ENCODE results near the gene LPAR3. TPM values are rescaled to one million over a fixed set of nuclear protein-coding genes. Genes with fewer than 3 reads are reported as not detected.

The LPAR3 gene
- polyA plus RNA-seq, 3 donors: not detected

GRCh38 chr1:84833194-84833593, 59.8 kb downstream of the LPAR3 start:
- 100% methylated on average over 2 of the region's 4 CpGs for WGBS (ENCODE audit: insufficient coverage)
- Mint-ChIP-seq H3K27me3 (ENCODE audit: low read depth in 3 of 3) (peaks cover 1 to 3% (median 3%) of the 10 kb centered on the region in 3 donors), H3K27ac (no peak overlapping the region), H3K36me3 (no peaks in the 10 kb centered on the region), H3K4me1 (no peaks in the 10 kb centered on the region), H3K9me3 (peaks cover 0 to 2% (median 0%) of the 10 kb centered on the region in 7 donors), H3K4me3 (no peak overlapping the region)
- no peaks in the 10 kb centered on the region for H3K79me2 ChIP-seq (ENCODE audit: insufficient read depth, low read length)
- no peaks in the 10 kb centered on the region for H4K20me1 ChIP-seq (ENCODE audit: insufficient read depth, low read length)
- TF ChIP-seq CTCF (IDR thresholded peaks at IDR 0.05): no peak
- H3K9me3 ChIP-seq (replicated peaks in 1 of 2; ENCODE audit: control insufficient read depth in 1 of 2, insufficient read depth in 1 of 2, low read length in 2 of 2): no peaks in the 10 kb centered on the region
- no peaks in the 10 kb centered on the region for H3K27me3 ChIP-seq (ENCODE audit: control insufficient read depth in 2 of 2, insufficient read depth in 2 of 2, low read length in 2 of 2)
- intact Hi-C loops (cut with micrococcal nuclease): loop anchor here in 1 of 2 donors (10.0 kb wide), 1 partner anchor 52 kb away; no protein-coding TSS in a partner anchor
- no peak overlapping the region for H3K9ac ChIP-seq (ENCODE audit: insufficient read depth, low read length, poor library complexity, severe bottlenecking)
- H3K4me2 ChIP-seq (replicated peaks; ENCODE audit: extremely low read depth, low read length, poor library complexity, severe bottlenecking): no peak overlapping the region
- H3K4me1 ChIP-seq (ENCODE audit: control insufficient read depth in 1 of 2, insufficient read depth in 2 of 2, low read length in 2 of 2): no peaks in the 10 kb centered on the region
- no peak overlapping the region for H3K4me3 ChIP-seq (replicated peaks in 1 of 3; ENCODE audit: low read depth in 2 of 3, low read length in 3 of 3)
- no peak overlapping the region for H3K27ac ChIP-seq (ENCODE audit: low read depth in 1 of 2, low read length in 2 of 2)
- H2AFZ ChIP-seq (ENCODE audit: insufficient read depth, low read depth, low read length, poor library complexity, severe bottlenecking): no peak overlapping the region
- H3K36me3 ChIP-seq (replicated peaks in 1 of 2; ENCODE audit: control insufficient read depth in 1 of 2, insufficient read depth in 2 of 2, low read length in 2 of 2): no peaks in the 10 kb centered on the region
- DNase-seq: no peak

GRCh38 chr1:84830136-84830535, 62.9 kb downstream of the LPAR3 start:
- no peak overlapping the region for H3K9ac ChIP-seq (ENCODE audit: insufficient read depth, low read length, poor library complexity, severe bottlenecking)
- H4K20me1 ChIP-seq (ENCODE audit: insufficient read depth, low read length): no peaks in the 10 kb centered on the region
- TF ChIP-seq CTCF (IDR thresholded peaks at IDR 0.05): no peak
- H3K4me3 Mint-ChIP-seq: no peak overlapping the region
- no peak overlapping the region for H3K4me2 ChIP-seq (replicated peaks; ENCODE audit: extremely low read depth, low read length, poor library complexity, severe bottlenecking)
- H3K27me3 Mint-ChIP-seq (ENCODE audit: low read depth in 3 of 3): peaks cover 0 to 3% (median 3%) of the 10 kb centered on the region in 3 donors
- no peaks in the 10 kb centered on the region for H3K9me3 ChIP-seq (replicated peaks in 1 of 2; ENCODE audit: control insufficient read depth in 1 of 2, insufficient read depth in 1 of 2, low read length in 2 of 2)
- WGBS (ENCODE audit: insufficient coverage): 100% methylated on average over 2 of the region's 5 CpGs
- no peaks in the 10 kb centered on the region for H3K4me1 ChIP-seq (ENCODE audit: control insufficient read depth in 1 of 2, insufficient read depth in 2 of 2, low read length in 2 of 2)
- intact Hi-C loops (cut with micrococcal nuclease): loop anchor here in 1 of 2 donors (10.0 kb wide), 1 partner anchor 55 kb away; no protein-coding TSS in a partner anchor
- H3K27me3 ChIP-seq (ENCODE audit: control insufficient read depth in 2 of 2, insufficient read depth in 2 of 2, low read length in 2 of 2): no peaks in the 10 kb centered on the region
- no peaks in the 10 kb centered on the region for H3K36me3 ChIP-seq (replicated peaks in 1 of 2; ENCODE audit: control insufficient read depth in 1 of 2, insufficient read depth in 2 of 2, low read length in 2 of 2)
- H3K4me3 ChIP-seq (replicated peaks in 1 of 3; ENCODE audit: low read depth in 2 of 3, low read length in 3 of 3): no peak overlapping the region
- peaks cover 0 to 2% (median 0%) of the 10 kb centered on the region in 7 donors for H3K9me3 Mint-ChIP-seq
- H3K79me2 ChIP-seq (ENCODE audit: insufficient read depth, low read length): no peaks in the 10 kb centered on the region
- no peaks in the 10 kb centered on the region for H3K4me1 Mint-ChIP-seq
- no peaks in the 10 kb centered on the region for H3K36me3 Mint-ChIP-seq
- no peak overlapping the region for H2AFZ ChIP-seq (ENCODE audit: insufficient read depth, low read depth, low read length, poor library complexity, severe bottlenecking)
- no peak overlapping the region for H3K27ac Mint-ChIP-seq
- DNase-seq: no peak
- no peak overlapping the region for H3K27ac ChIP-seq (ENCODE audit: low read depth in 1 of 2, low read length in 2 of 2)

Data from CD14-positive monocyte (primary cell).